H9 (cell line): ENCODE data around the gene SLC30A5. TPM values are rescaled to one million over a fixed set of nuclear protein-coding genes. Genes with fewer than 3 reads are reported as not detected.

ENCODE experiments used
- DNase-seq: peaks from one replicate; pipeline ENCODE4 v3.0.0-alpha.2; 2017
- H2AFZ ChIP-seq: one replicate; pipeline ENCODE4 v1.6.1; 2013; ENCODE audit warnings: mild to moderate bottlenecking, low read length, control low read depth, moderate library complexity
- H2AK5ac ChIP-seq: 2 replicates; pipeline ENCODE4 v1.6.1; 2013; ENCODE audit warnings: low read length, control low read depth, mixed read lengths; ENCODE audit not compliant: insufficient read length
- H2BK120ac ChIP-seq: one replicate; pipeline ENCODE4 v1.6.1; 2013; ENCODE audit warnings: low read depth, mild to moderate bottlenecking, low read length, control low read depth, inconsistent platforms; ENCODE audit not compliant: poor library complexity, severe bottlenecking
- H2BK12ac ChIP-seq: 2 replicates; pipeline ENCODE4 v1.6.1; 2013; ENCODE audit warnings: low read length, control low read depth, mixed read lengths, low read depth; ENCODE audit not compliant: insufficient read length
- H2BK15ac ChIP-seq: 2 replicates; pipeline ENCODE4 v1.6.1; 2013; ENCODE audit warnings: low read depth, low read length, control low read depth
- H2BK20ac ChIP-seq: one replicate; pipeline ENCODE4 v1.6.1; 2013; ENCODE audit warnings: low read depth, mild to moderate bottlenecking, low read length, control low read depth, inconsistent platforms; ENCODE audit not compliant: poor library complexity, severe bottlenecking
- H2BK5ac ChIP-seq: 2 replicates; pipeline ENCODE4 v1.6.1; 2013; ENCODE audit warnings: low read length, control low read depth, mixed read lengths; ENCODE audit not compliant: insufficient read length
- H3K14ac ChIP-seq: 2 replicates; pipeline ENCODE4 v1.6.1; 2013; ENCODE audit warnings: low read length, control low read depth; ENCODE audit not compliant: insufficient read depth
- H3K18ac ChIP-seq: 2 replicates; pipeline ENCODE4 v1.6.1; 2013; ENCODE audit warnings: low read depth, mild to moderate bottlenecking, mixed read lengths, low read length, control low read depth; ENCODE audit not compliant: insufficient read length
- H3K23ac ChIP-seq: 2 replicates; pipeline ENCODE4 v1.6.1; 2013; ENCODE audit warnings: low read length, control low read depth, mixed read lengths, low read depth; ENCODE audit not compliant: insufficient read length
- H3K23me2 ChIP-seq: 2 replicates; pipeline ENCODE4 v1.6.1; 2013; ENCODE audit warnings: low read depth, mild to moderate bottlenecking, mixed read lengths, low read length, control low read depth; ENCODE audit not compliant: insufficient read length, poor library complexity, severe bottlenecking
- H3K27ac ChIP-seq: 2 replicates; pipeline ENCODE4 v1.5.1; 2013; ENCODE audit warnings: low read length, control low read depth, mixed read lengths, low read depth; ENCODE audit not compliant: insufficient read length
- H3K27me3 ChIP-seq: 2 replicates; pipeline ENCODE4 v1.6.1; 2013; ENCODE audit warnings: low read length, control low read depth, inconsistent platforms; ENCODE audit not compliant: insufficient read depth
- H3K4ac ChIP-seq: 2 replicates; pipeline ENCODE4 v1.6.1; 2013; ENCODE audit warnings: low read depth, mild to moderate bottlenecking, control low read depth, inconsistent platforms, low read length, moderate library complexity
- H3K4me1 ChIP-seq: 2 replicates; pipeline ENCODE4 v1.6.1; 2013; ENCODE audit warnings: low read length, control low read depth, inconsistent platforms; ENCODE audit not compliant: insufficient read depth
- H3K4me2 ChIP-seq: 2 replicates; pipeline ENCODE4 v1.6.1; 2013; ENCODE audit warnings: low read length, control low read depth, mixed read lengths; ENCODE audit not compliant: insufficient read length, insufficient read depth
- H3K56ac ChIP-seq: 2 replicates; pipeline ENCODE4 v1.6.1; 2013; ENCODE audit warnings: low read depth, mild to moderate bottlenecking, mixed read lengths, low read length, control low read depth; ENCODE audit not compliant: insufficient read length
- H3K79me1 ChIP-seq: 2 replicates; pipeline ENCODE4 v1.6.1; 2013; ENCODE audit warnings: low read depth, mild to moderate bottlenecking, moderate library complexity, low read length, control low read depth, inconsistent platforms; ENCODE audit not compliant: insufficient read depth, poor library complexity, severe bottlenecking
- H3K79me2 ChIP-seq: 2 replicates; pipeline ENCODE4 v1.6.1; 2013; ENCODE audit warnings: low read length, control low read depth, inconsistent platforms; ENCODE audit not compliant: insufficient read depth
- H3K9ac ChIP-seq: 2 replicates; pipeline ENCODE4 v1.6.1; 2013; ENCODE audit warnings: low read length, control low read depth, mixed read lengths; ENCODE audit not compliant: insufficient read length; ENCODE audit errors: extremely low read depth
- H3K9me3 ChIP-seq: one replicate; pipeline ENCODE4 v1.6.1; 2013; ENCODE audit warnings: low read depth, low read length, inconsistent platforms; ENCODE audit not compliant: control insufficient read depth
- H3T11ph ChIP-seq: one replicate; pipeline ENCODE4 v1.6.1; 2013; ENCODE audit warnings: mild to moderate bottlenecking, low read length, control low read depth, inconsistent platforms
- H4K20me1 ChIP-seq: one replicate; pipeline ENCODE4 v1.6.1; 2013; ENCODE audit not compliant: control insufficient read depth, insufficient read length, insufficient read depth
- H4K5ac ChIP-seq: 2 replicates; pipeline ENCODE4 v1.6.1; 2013; ENCODE audit warnings: low read depth, mild to moderate bottlenecking, mixed read lengths, low read length, control low read depth; ENCODE audit not compliant: insufficient read length
- H4K8ac ChIP-seq: replicated peaks from 2 replicates; pipeline ENCODE4 v1.6.1; 2013; ENCODE audit warnings: low read length, control low read depth, mixed read lengths, low read depth; ENCODE audit not compliant: insufficient read length
- H4K91ac ChIP-seq: 2 replicates; pipeline ENCODE4 v1.6.1; 2013; ENCODE audit warnings: low read depth, mild to moderate bottlenecking, moderate library complexity, mixed read lengths, low read length, control low read depth; ENCODE audit not compliant: insufficient read length
- H3K27ac Mint-ChIP-seq, 3 experiments: 2 replicates in 2 of 3; 3 replicates in 1 of 3; pipeline ENCODE4 v1.8.0; 2020 to 2021; ENCODE audit warnings: mixed read lengths in 3 of 3, mild to moderate bottlenecking in 1 of 3, moderate library complexity in 1 of 3
- H3K27me3 Mint-ChIP-seq: 2 replicates; pipeline ENCODE4 v1.8.0; 2021; ENCODE audit warnings: low read depth, mild to moderate bottlenecking, moderate library complexity, mixed read lengths
- H3K36me3 Mint-ChIP-seq, 3 experiments: 2 replicates in 2 of 3; 3 replicates in 1 of 3; pipeline ENCODE4 v1.8.0; 2020 to 2021; ENCODE audit warnings: low read depth in 3 of 3, mixed read lengths in 3 of 3; ENCODE audit not compliant: insufficient read depth in 1 of 3
- H3K4me1 Mint-ChIP-seq, 2 experiments: 2 replicates each; pipeline ENCODE4 v1.8.0; 2020; ENCODE audit warnings: mixed read lengths in 2 of 2
- H3K4me3 Mint-ChIP-seq, 2 experiments: 2 replicates in 1 of 2; 3 replicates in 1 of 2; pipeline ENCODE4 v1.8.0; 2020 to 2021; ENCODE audit warnings: mild to moderate bottlenecking in 2 of 2, mixed read lengths in 2 of 2, moderate library complexity in 1 of 2
- H3K9me3 Mint-ChIP-seq, 2 experiments: 2 replicates in 1 of 2; 3 replicates in 1 of 2; pipeline ENCODE4 v1.8.0; 2020; ENCODE audit warnings: mild to moderate bottlenecking in 2 of 2, mixed read lengths in 2 of 2, moderate library complexity in 1 of 2
- total RNA-seq: library from RNA; stranded (reverse); gene quantifications from 2 replicates; pipeline ENCODE4 v1.2.1, GENCODE V29; 2021
- TF ChIP-seq, protein P1 (sequence below): fragments of 200-600 bp; sonication (generic); conservative IDR thresholded peaks from 3 replicates; pipeline ENCODE4 v1.8.0; 2021; ENCODE audit warnings: antibody characterized with exemption, mild to moderate bottlenecking

SLC30A5 gene
- total RNA-seq, 1 experiment from 2014 or later = 33.7 TPM

DNA sequence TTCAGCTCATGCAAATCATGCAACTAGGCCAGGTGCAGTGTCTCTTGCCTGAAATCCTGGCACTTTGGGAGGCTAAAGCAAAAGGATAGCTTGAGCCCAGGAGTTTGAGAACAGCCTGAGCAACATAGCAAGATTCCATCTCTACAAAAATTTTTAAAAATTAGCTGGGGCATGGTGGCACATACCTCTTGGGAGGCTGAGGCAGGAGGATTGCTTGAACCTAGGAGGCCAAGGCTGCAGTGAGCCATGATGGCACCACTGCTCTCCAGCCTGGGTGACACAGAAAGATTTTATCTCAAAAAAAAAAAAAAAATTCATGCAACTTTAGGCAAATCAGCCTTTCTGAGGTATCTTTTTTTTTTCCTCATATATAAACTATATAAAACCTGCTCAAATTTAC, 37.5 kb downstream of the SLC30A5 start:
- Histone ChIP-seq H2AFZ (no peak overlapping the region), H4K5ac (no peak overlapping the region), H4K91ac (no peak overlapping the region), H3K14ac (no peak overlapping the region), H2BK5ac (no peak overlapping the region), H4K20me1 (no peaks in the 10 kb centered on the region), H3K23ac (no peak overlapping the region), H3K27ac (no peak overlapping the region), H3K9me3 (no peaks in the 10 kb centered on the region), H3K4ac (no peak overlapping the region), H3K9ac (no peak overlapping the region), H3T11ph (no peak overlapping the region), H3K23me2 (no peaks in the 10 kb centered on the region), H2AK5ac (no peak overlapping the region), H4K8ac (no peak overlapping the region), H2BK15ac (no peak overlapping the region), H3K27me3 (no peaks in the 10 kb centered on the region), H2BK120ac (no peak overlapping the region), H3K18ac (no peak overlapping the region), H3K79me2 (no peaks in the 10 kb centered on the region), H3K4me1 (peaks cover 3% of the 10 kb centered on the region; the same call in 1 of the 2 replicates), H3K79me1 (no peaks in the 10 kb centered on the region), H2BK20ac (no peak overlapping the region), H2BK12ac (no peak overlapping the region), H3K56ac (no peak overlapping the region), H3K4me2 (no peak overlapping the region)
- no peak overlapping the region for H3K27ac Mint-ChIP-seq
- H3K4me3 Mint-ChIP-seq = no peak overlapping the region
- no peak for DNase-seq
- peaks cover 9 to 10% of the 10 kb centered on the region in 2 experiments for H3K4me1 Mint-ChIP-seq
- H3K36me3 Mint-ChIP-seq = peaks cover 5 to 22% (median 16%) of the 10 kb centered on the region in 3 experiments; a peak in 6 of 7 replicates
- no peaks in the 10 kb centered on the region for H3K9me3 Mint-ChIP-seq
- no peaks in the 10 kb centered on the region for H3K27me3 Mint-ChIP-seq
- TF ChIP-seq, protein P1, sequence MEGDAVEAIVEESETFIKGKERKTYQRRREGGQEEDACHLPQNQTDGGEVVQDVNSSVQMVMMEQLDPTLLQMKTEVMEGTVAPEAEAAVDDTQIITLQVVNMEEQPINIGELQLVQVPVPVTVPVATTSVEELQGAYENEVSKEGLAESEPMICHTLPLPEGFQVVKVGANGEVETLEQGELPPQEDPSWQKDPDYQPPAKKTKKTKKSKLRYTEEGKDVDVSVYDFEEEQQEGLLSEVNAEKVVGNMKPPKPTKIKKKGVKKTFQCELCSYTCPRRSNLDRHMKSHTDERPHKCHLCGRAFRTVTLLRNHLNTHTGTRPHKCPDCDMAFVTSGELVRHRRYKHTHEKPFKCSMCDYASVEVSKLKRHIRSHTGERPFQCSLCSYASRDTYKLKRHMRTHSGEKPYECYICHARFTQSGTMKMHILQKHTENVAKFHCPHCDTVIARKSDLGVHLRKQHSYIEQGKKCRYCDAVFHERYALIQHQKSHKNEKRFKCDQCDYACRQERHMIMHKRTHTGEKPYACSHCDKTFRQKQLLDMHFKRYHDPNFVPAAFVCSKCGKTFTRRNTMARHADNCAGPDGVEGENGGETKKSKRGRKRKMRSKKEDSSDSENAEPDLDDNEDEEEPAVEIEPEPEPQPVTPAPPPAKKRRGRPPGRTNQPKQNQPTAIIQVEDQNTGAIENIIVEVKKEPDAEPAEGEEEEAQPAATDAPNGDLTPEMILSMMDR = no peak
